GM19239 (cell line): ENCODE measurements around the gene PHLPP1.

Experiments
- DNase-seq: peaks from one replicate; pipeline ENCODE4 v3.0.0; 2011; ENCODE audit warnings: low spot score; ENCODE audit not compliant: insufficient read length
- FAIRE-seq: peaks from 2 replicates; lab custom pipeline; 2011; peaks lifted over from hg19 to GRCh38; lab: Jason Lieb, UNC

PHLPP1 gene

GRCh38 chr18:62991389-62991788 lies 276.0 kb downstream of the PHLPP1 start:
- DNase-seq = no peak
- FAIRE-seq = no peak

DNA sequence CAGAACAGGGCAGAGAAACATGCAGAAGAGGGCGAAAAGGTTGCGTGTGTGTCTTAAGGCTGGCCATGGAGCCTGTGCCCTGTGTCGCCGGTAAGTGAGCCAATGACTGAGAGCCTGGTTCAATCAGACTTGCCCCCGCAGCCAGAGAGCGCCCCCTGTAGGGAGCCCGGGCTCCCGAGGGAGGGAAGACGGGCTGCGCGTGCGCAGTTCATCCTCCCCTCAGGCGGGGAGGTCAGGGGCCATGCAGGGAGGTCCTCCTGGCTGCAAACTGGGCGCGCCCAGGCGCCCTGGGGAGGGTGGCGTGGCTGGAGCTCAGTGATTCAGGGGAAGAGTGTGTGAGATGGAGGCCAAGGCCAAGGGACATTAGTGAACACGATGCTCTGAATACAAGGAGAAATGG lies 276.6 kb downstream of the PHLPP1 start:
- DNase-seq (no peak), FAIRE-seq (no peak)

GRCh38 chr18:62992877-62993365 lies 277.6 kb downstream of the PHLPP1 start:
- DNase-seq = no peak
- no peak for FAIRE-seq

- FAIRE-seq (no peak), DNase-seq (no peak)
Observed at GRCh38 chr18:62996566-62996965, 281.2 kb downstream of the PHLPP1 start.

- FAIRE-seq = no peak
- DNase-seq = no peak
Observed at GRCh38 chr18:62997076-62997475, 281.7 kb downstream of the PHLPP1 start.

DNA sequence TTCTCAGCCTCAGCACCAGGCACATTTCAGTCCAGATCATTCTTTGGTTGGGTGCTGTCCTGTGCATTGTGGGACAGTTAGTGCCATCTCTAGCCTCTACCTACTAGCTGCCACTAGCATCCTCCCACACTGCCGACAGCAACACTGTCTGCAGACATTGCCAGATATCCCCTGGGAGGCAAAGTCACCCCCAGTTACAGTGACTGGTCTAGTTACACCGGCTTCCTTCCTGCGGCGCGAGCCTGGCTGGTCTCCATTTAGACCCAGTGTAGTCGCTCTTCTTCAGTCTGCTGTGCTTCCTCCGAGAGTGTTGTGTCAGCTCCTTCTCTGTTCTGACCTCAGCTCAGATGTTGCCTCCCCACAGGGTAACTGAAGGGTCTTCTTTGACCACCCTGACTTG lies 283.1 kb downstream of the PHLPP1 start:
- DNase-seq (no peak), FAIRE-seq (no peak)

DNA sequence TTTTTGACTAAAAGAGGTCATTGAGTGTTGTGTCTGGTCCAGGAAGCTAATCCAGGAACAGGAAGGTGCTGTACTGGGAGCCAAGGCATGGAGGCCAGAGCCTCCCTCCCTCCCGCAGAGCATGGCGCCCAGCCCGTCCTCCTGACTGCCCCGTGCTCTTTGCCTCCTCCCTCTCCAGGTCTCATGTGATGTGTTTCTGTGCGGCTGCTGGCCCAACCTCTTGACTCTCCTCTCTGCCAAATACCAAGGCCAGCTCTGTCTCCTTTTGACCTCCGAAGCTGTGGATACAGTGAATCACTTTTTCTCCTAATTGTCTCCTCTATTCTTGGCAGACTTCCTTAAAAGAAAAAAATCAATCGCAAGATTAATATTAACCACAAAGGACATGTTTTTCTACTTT lies 284.1 kb downstream of the PHLPP1 start:
- FAIRE-seq (no peak), DNase-seq (no peak)

- no peak for DNase-seq
- FAIRE-seq = no peak
Observed at GRCh38 chr18:62999921-63000320, 284.6 kb downstream of the PHLPP1 start.

DNA sequence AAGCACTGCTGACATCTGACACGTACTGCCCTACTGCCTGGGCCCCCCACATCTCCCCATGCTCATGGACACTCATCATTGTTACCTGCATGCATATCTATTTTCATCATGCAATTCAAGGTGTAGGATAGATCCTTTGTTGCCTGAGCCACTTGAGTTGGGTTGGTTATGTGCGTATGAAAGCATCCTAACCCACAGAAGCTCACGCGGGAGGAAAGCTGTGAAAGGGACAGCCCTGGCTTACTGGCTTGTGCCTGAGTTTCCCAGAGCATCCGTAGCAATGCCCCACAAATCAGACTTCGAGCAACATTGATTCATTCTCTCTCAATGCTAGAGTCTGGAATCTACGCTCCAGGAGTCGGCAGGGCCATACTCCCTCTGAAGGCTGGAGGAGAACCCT lies 285.5 kb downstream of the PHLPP1 start:
- no peak for DNase-seq
- FAIRE-seq = no peak

DNA sequence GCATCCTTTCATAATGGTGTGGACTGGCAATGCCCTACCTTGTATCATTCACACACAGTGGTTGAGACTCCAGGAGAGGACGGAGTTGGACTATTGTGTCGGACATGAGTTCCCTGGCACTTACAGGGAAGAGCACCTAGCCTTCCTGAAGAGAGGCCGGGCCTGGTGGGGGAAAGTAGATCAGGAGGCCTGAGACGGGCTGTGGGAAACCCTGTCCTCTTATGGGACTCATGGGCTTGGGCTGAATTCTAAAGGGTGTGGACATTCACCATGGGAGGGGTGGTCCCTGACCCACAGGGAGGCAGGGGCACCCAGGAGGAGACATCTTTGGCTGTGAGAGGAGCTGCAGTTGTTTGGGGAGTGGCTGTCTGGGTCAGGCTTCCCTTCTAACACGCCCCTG lies 286.5 kb downstream of the PHLPP1 start:
- FAIRE-seq (no peak), DNase-seq (no peak)

DNA sequence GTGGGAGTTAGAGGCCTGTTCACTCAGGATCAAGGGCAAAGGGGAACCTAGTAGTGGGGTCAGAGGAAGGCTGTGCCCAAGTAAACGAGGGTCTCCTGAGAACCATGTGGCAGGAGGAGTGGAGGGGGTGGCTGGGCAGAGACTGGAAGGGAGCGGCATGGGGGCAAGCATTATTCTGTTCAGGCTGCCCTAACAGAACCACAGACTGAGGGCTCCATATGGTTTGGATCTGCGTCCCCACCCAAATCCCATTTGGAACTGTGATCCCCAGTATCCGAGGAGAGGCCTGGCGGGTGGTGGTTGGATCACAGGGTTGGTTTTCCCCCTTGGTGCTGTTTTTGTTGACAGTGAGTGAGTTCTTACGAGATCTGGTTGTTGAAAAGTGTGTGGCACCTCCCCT lies 287.0 kb downstream of the PHLPP1 start:
- no peak for DNase-seq
- FAIRE-seq = no peak

- DNase-seq (no peak), FAIRE-seq (no peak)
Observed at GRCh38 chr18:63002803-63003445, 287.6 kb downstream of the PHLPP1 start.

DNA sequence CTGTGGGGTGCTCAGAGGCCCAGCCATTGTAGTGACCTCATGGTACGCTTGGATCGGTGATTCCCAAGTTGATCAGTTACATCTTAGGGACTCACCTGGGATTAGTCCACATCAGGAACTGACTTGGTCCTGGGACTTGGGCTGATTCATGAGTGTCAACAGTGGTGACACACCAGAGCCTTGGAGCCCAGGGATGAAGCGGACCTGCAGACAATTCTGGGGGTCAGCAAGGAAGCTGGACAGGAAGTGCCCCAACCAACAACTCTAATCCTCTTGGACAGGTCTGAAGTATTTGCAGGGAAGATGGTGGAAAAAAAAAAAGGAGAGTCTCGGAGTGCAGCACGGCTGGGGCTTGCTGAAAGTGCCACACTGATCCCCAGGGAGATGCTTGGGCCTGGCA lies 288.6 kb downstream of the PHLPP1 start:
- FAIRE-seq (no peak), DNase-seq (no peak)

GRCh38 chr18:63004466-63005089 lies 289.2 kb downstream of the PHLPP1 start:
- FAIRE-seq = no peak
- DNase-seq = no peak

- FAIRE-seq = no peak
- no peak for DNase-seq
Observed at GRCh38 chr18:63005306-63005705, 290.0 kb downstream of the PHLPP1 start.

DNA sequence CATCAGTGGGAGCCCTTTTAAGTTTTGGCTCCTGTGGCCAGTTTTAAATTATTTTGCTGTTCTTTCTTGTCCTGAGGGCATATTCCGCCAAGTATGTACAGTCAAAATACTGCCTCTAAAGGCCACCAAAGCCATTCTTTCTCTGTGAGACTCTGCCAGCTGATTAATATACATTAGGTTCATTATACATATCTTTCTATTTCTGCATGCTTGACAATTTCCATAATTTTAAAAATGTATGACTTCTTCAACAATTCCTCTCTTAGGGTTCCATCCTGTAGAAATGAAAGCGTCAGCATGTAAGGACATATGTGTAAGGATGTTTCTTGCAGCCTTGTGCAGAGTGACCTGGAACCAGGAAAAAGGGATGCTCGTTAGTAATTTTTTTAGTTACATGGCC lies 291.9 kb downstream of the PHLPP1 start:
- FAIRE-seq (no peak), DNase-seq (no peak)

GRCh38 chr18:63016270-63016669 lies 300.9 kb downstream of the PHLPP1 start:
- FAIRE-seq = peak; percentile 90
- DNase-seq = peak; percentile 39

GRCh38 chr18:63017076-63017475 lies 301.7 kb downstream of the PHLPP1 start:
- FAIRE-seq (peak; percentile 70), DNase-seq (no peak)

GRCh38 chr18:63017977-63018376 lies 302.6 kb downstream of the PHLPP1 start:
- DNase-seq = no peak
- FAIRE-seq = no peak

GRCh38 chr18:63022429-63023022 lies 307.2 kb downstream of the PHLPP1 start:
- no peak for FAIRE-seq
- no peak for DNase-seq

- no peak for FAIRE-seq
- DNase-seq = no peak
Observed at GRCh38 chr18:63025251-63026090, 310.1 kb downstream of the PHLPP1 start.
